Omental fat pad (tissue), 4 donors: Measurements from ENCODE around the gene EGLN1. TPM values are rescaled to one million over a fixed set of nuclear protein-coding genes. Genes with fewer than 3 reads are reported as not detected.
A peak's percentile ranks its signal among the peaks of the same experiment; 100 is the strongest.

Source experiments
- ATAC-seq: fragments of 150-250 bp; one replicate; pipeline ENCODE4 v1.9.1; 2016; ENCODE audit warnings: mild to moderate bottlenecking, moderate library complexity; ENCODE audit not compliant: low FRiP score
- DNase-seq: peaks from one replicate; pipeline ENCODE4 v3.0.0-alpha.2; 2019; ENCODE audit warnings: low spot score
- CTCF ChIP-seq, 3 donors: fragments of 450-650 bp; IDR thresholded peaks; one replicate each; pipeline ENCODE4 v1.5.1; 2016 to 2017; ENCODE audit warnings: antibody characterized with exemption in 3 of 3, mild to moderate bottlenecking in 3 of 3, moderate library complexity in 2 of 3
- total RNA-seq, 4 donors: library from RNA; depleted of rRNA; stranded (reverse); fragments of >200 nt; gene quantifications; one replicate each; pipeline ENCODE4 v1.1.0, GENCODE V29; 2016

EGLN1 gene
- total RNA-seq, 4 donors from 2014 or later, result 24.6 to 48.2 (median 37.2) TPM

GRCh38 chr1:231362325-231362724 is 59.8 kb downstream of the EGLN1 start:
- ATAC-seq (no peak), DNase-seq (no peak)
- TF ChIP-seq CTCF (IDR thresholded peaks at IDR 0.05), result no peak

GRCh38 chr1:231359113-231359512 is 63.0 kb downstream of the EGLN1 start:
- TF ChIP-seq CTCF (IDR thresholded peaks at IDR 0.05), result no peak
- ATAC-seq (peak; percentile 52), DNase-seq (no peak)

- ATAC-seq (peak; percentile 84), DNase-seq (no peak)
- TF ChIP-seq CTCF (IDR thresholded peaks at IDR 0.05), result peak in 2 of 3 donors; percentile 16 to 64
These were observed 64.2 kb downstream of the EGLN1 start for GRCh38 chr1:231357831-231358354.

GRCh38 chr1:231357187-231357772 is 64.8 kb downstream of the EGLN1 start:
- DNase-seq, result no peak
- no peak for ATAC-seq
- TF ChIP-seq CTCF (IDR thresholded peaks at IDR 0.05), result no peak

GRCh38 chr1:231355171-231355570 is 66.9 kb downstream of the EGLN1 start:
- DNase-seq, result no peak
- no peak for ATAC-seq
- TF ChIP-seq CTCF (IDR thresholded peaks at IDR 0.05), result no peak

- DNase-seq (no peak), ATAC-seq (no peak)
- TF ChIP-seq CTCF (IDR thresholded peaks at IDR 0.05), result no peak
These were observed 67.6 kb downstream of the EGLN1 start for GRCh38 chr1:231354330-231355020.

- ATAC-seq (no peak), DNase-seq (no peak)
- no peak for TF ChIP-seq CTCF (IDR thresholded peaks at IDR 0.05)
These were observed 69.0 kb downstream of the EGLN1 start for GRCh38 chr1:231353086-231353485.
